Mononuclear cell (primary cell): ENCODE data around the gene SNX10. TPM values are rescaled to one million over a fixed set of nuclear protein-coding genes. Genes with fewer than 3 reads are reported as not detected.
A peak's percentile ranks its signal among the peaks of the same experiment; 100 is the strongest.

Experiments used
- H3K27me3 ChIP-seq: 2 replicates; pipeline ENCODE4 v1.6.0; 2011; ENCODE audit warnings: low read length, control low read depth; ENCODE audit not compliant: insufficient read depth
- H3K4me1 ChIP-seq: 2 replicates; pipeline ENCODE4 v1.5.1; 2011; ENCODE audit warnings: mild to moderate bottlenecking, low read length, control low read depth; ENCODE audit not compliant: insufficient read depth
- H3K4me3 ChIP-seq: 2 replicates; pipeline ENCODE4 v1.5.1; 2011; ENCODE audit warnings: mild to moderate bottlenecking, low read length, moderate library complexity
- H3K9me3 ChIP-seq: 2 replicates; pipeline ENCODE4 v1.5.1; 2011; ENCODE audit warnings: low read depth, mild to moderate bottlenecking, control low read depth, low read length
- total RNA-seq: library from RNA; depleted of rRNA; stranded (reverse); fragments of >200 nt; gene quantifications from one replicate; pipeline ENCODE4 v1.2.3, GENCODE V29; 2012

Gene SNX10
- total RNA-seq, 1 donor, result 70.1 TPM

DNA sequence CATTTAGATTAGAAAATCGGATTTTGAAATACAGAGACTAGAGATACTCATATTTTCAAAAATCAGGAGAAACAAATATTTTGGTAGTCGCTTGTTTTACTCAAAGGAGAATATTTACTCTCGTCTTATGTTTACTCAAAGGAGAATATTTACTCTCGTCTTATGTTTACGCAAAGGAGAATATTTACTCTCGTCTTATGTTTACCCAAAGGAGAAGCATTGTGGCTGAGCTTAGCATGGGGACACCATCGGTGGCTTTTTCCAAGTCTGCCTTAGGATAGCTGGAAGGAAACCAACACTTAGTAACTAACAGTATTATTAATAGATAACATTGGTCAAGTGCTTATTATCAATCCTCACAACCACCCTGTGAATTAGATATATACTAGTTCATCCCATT, 71.8 kb downstream of the SNX10 start:
- H3K4me3 ChIP-seq, result no peak overlapping the region
- H3K27me3 ChIP-seq, result no peaks in the 10 kb centered on the region
- peaks cover 19% of the 10 kb centered on the region for H3K4me1 ChIP-seq
- H3K9me3 ChIP-seq, result no peaks in the 10 kb centered on the region

DNA sequence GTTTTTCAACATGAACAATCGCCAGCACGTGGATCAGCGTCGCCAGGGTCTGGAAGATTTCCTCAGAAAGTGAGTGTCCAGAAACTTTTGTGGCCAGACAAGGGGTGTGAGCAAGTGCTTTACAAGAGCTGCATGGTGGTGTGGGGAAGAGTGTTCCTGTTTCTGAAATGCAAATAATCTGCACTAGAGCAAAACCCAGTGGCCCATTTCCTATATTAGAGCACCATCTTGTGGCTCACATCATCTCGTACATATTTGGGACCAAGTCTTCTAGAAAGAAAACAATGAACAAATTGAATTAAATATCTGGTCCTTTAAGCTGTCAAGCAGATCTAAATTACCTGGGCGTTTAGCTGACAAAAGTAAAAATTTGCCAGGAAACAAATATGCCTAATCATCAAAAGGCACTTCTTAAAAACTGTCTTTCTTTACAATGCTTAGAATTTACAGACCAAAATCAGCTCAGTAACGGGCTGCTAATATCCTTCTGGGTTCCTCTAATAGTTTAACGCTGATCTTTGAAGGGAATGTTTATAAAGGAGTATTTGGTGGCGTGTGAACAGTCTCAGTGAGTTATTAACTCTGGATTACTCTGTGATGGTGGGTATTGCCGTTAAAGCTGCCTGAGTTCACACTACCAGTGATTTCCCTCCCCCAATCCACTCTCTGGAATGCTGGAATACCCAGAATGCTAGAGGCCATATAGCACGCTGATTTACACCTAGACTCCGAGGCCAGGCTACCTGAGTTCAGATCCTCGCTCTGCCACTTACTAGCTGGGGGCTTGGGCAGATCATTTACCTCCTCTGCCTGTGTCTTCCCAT, 73.6 kb downstream of the SNX10 start:
- Histone ChIP-seq H3K9me3 (no peaks in the 10 kb centered on the region), H3K4me3 (no peak overlapping the region), H3K27me3 (no peaks in the 10 kb centered on the region), H3K4me1 (peaks cover 14% of the 10 kb centered on the region)

DNA sequence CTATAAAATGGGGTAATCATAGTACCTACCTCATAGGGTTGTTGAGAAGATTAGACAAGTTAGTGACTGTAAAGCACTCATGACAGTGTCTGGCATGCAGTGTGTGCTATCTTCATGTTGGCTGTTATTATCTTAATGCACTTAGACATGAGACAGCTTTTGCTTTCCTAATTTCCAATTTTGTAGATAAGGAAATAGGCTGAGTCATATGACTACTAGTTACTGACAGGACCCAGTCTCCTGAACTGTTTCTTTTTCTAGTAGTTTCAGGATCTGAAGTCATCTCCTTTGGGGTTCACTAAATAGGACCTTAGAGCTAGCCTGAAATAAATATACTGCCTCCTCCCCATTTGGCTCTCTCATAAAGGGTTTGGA, 74.2 kb downstream of the SNX10 start:
- Histone ChIP-seq H3K4me1 (peaks cover 12% of the 10 kb centered on the region), H3K9me3 (no peaks in the 10 kb centered on the region), H3K4me3 (no peak overlapping the region), H3K27me3 (no peaks in the 10 kb centered on the region)

- H3K27me3 ChIP-seq, result no peaks in the 10 kb centered on the region
- H3K9me3 ChIP-seq, result no peaks in the 10 kb centered on the region
- no peak overlapping the region for H3K4me3 ChIP-seq
- peaks cover 12% of the 10 kb centered on the region for H3K4me1 ChIP-seq
These were observed 75.6 kb downstream of the SNX10 start for GRCh38 chr7:26367219-26367711.

DNA sequence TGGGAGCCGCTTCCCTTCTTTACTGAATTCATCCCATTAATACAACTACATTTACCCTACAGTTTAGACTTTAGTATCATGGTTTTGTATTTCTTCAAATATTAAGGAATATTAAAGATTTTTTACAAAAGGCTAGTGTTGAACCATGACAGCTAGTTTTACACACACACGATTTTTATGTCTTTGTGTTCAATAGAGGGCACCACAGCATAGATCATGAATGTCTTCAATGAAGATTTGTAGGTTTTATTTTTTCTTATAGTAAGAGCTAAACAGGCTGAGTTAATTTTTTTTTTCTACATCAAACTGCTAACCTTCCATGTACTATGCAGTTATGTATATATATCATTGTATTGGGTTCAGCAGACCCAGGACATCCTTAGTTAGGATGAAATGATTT, 76.9 kb downstream of the SNX10 start:
- H3K4me3 ChIP-seq, result no peak overlapping the region
- H3K9me3 ChIP-seq, result no peaks in the 10 kb centered on the region
- H3K4me1 ChIP-seq, result peaks cover 12% of the 10 kb centered on the region
- peaks cover 2% of the 10 kb centered on the region for H3K27me3 ChIP-seq

DNA sequence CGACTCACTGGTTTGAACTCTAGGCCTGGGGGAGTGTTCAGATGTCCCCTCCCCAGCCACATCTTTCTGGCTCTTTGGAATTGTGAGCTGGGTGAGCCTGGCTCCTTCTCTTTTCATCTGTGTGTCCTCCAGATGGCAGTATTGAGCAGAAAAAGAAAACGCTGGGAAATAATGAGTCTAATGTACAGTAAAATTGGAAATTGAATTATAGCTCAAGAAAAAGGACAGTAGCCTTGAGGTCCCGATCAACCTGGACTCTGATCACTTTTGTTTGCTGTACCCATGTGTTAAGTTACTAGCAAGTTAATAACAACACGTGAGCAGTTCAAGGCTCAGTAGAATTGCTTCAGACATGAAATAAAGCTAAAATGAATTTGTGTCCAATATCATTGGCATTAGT, 77.9 kb downstream of the SNX10 start:
- Histone ChIP-seq H3K9me3 (no peaks in the 10 kb centered on the region), H3K4me3 (no peak overlapping the region), H3K4me1 (peaks cover 12% of the 10 kb centered on the region), H3K27me3 (peaks cover 10% of the 10 kb centered on the region)

- Histone ChIP-seq H3K4me3 (no peak overlapping the region), H3K27me3 (peaks cover 14% of the 10 kb centered on the region), H3K4me1 (peaks cover 10% of the 10 kb centered on the region), H3K9me3 (no peaks in the 10 kb centered on the region)
These were observed 78.3 kb downstream of the SNX10 start for GRCh38 chr7:26370011-26370410.

- Histone ChIP-seq H3K4me3 (no peak overlapping the region), H3K4me1 (peaks cover 24% of the 10 kb centered on the region), H3K9me3 (no peaks in the 10 kb centered on the region), H3K27me3 (peaks cover 29% of the 10 kb centered on the region)
These were observed 80.6 kb downstream of the SNX10 start for GRCh38 chr7:26372249-26372648.

DNA sequence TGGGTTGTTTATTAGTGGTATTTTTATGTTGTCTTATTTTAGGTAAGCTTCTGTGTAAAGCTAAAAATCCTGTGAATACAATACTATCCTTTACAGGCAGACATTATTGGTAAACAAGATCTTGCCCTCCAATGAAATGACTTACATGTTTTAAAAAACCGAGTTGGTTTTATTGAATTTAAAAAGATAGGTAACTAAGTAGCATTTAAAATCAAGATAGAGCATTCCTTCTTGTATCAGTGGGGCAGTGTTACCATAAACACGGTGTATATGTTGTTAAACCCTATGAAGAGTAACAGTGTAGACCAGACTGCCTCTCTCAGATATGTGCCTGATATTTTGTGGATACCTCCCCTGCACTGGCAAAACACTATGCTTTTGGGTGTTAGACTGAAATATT, 81.0 kb downstream of the SNX10 start:
- Histone ChIP-seq H3K27me3 (peaks cover 33% of the 10 kb centered on the region), H3K4me1 (peaks cover 25% of the 10 kb centered on the region), H3K4me3 (no peak overlapping the region), H3K9me3 (no peaks in the 10 kb centered on the region)

DNA sequence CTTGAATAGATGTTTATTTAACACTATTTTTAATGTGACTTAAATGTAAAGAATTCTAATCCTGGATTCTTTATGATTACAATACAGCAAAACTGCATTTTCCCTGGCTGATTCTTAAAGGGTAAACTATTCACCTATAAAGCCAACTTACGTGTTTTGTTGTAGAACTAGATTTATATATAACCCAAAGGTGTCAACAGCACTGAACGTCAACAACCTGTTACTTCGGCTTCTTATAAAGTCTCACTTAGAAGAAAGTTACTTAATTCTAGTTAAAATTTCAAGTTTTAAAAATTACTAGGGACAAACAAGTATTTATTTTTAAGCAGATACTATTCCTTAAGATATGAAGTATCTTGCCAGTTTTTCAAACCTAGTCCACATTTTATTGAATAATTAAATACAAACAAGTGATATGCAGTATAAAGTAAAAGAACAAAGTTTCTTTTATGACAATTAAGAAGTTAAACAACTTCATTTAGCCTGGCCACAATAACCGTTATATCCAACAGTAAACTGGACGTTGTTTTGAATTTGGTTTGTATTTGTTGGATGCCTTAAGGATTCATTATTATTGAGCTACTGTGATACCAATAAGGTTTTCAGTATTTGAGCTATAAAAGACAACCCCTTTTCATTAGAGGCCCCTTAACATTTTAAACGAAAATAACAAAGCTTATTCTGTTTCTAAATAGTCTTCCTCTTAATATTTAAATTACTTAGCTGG, 83.1 kb downstream of the SNX10 start:
- H3K4me3 ChIP-seq, result no peak overlapping the region
- H3K27me3 ChIP-seq, result peaks cover 37% of the 10 kb centered on the region
- H3K9me3 ChIP-seq, result no peaks in the 10 kb centered on the region

DNA sequence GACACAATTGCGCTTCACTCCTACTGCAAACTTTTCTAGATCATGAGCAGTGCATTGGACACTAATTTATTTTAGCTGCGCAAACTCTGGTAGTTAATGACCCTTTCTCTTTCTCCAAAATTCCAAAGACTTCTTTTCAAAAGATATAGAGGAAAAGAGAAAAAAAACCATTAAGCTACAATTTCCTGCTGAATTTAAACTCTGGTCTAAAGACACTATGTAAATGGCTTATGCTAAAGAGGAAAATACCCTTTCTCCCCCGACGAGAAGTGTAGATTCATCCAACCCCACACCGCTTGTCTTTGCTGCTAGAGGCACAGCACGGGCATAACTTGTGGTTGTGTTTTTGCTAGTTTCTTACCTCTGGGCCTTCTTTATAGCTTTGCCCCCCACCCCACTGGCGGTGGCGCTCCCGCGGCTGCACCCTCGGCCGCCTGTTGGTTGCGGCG, 84.1 kb downstream of the SNX10 start:
- H3K4me3 ChIP-seq, result no peak overlapping the region
- H3K4me1 ChIP-seq, result peaks cover 17% of the 10 kb centered on the region
- H3K27me3 ChIP-seq, result peaks cover 37% of the 10 kb centered on the region
- no peaks in the 10 kb centered on the region for H3K9me3 ChIP-seq

More for the DNA sequence above, 83.1 kb downstream of the SNX10 start:
- peaks cover 22% of the 10 kb centered on the region for H3K4me1 ChIP-seq

GRCh38 chr7:26376175-26376917, 84.7 kb downstream of the SNX10 start:
- peaks cover 37% of the 10 kb centered on the region for H3K27me3 ChIP-seq
- H3K9me3 ChIP-seq, result no peaks in the 10 kb centered on the region
- peaks cover 17% of the 10 kb centered on the region for H3K4me1 ChIP-seq
- H3K4me3 ChIP-seq, result peak overlapping the region; percentile 29

- peaks cover 17% of the 10 kb centered on the region for H3K4me1 ChIP-seq
- no peak overlapping the region for H3K4me3 ChIP-seq
- no peaks in the 10 kb centered on the region for H3K9me3 ChIP-seq
- peaks cover 37% of the 10 kb centered on the region for H3K27me3 ChIP-seq
These were observed 86.4 kb downstream of the SNX10 start for GRCh38 chr7:26378016-26378415.

DNA sequence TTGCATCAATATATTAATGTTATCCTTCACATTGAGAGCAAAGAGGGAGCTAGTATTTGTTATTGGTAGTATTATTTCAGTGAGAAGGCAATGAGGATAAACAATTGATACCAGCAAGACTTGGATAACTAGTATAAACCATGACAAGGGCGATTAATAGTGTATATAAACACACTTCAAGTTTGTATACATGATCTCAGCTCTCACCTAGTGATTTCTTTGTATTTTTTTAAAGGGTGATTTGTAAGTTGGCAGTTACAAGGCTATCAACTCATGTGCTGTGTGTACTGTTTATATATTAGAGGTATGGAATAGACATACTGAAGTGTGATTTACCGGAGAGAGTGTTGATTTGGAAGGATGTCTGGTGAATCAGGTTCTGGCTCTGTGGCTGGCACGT, 88.0 kb downstream of the SNX10 start:
- Histone ChIP-seq H3K4me1 (peaks cover 17% of the 10 kb centered on the region), H3K27me3 (peaks cover 26% of the 10 kb centered on the region), H3K9me3 (no peaks in the 10 kb centered on the region), H3K4me3 (no peak overlapping the region)
